Esophagus squamous epithelium (tissue), 4 donors: ENCODE results near the gene ATPAF2.

Source experiments
- CTCF ChIP-seq, 6 experiments: fragments of 450-650 bp in 4 of 6; fragments of 200-600 bp in 2 of 6; sonication (generic) in 2 of 6; IDR thresholded peaks; one replicate each; pipeline ENCODE4 v1.5.1; 2016 to 2019; ENCODE audit warnings: antibody characterized with exemption in 6 of 6, mild to moderate bottlenecking in 4 of 6, moderate library complexity in 4 of 6
- POLR2A ChIP-seq, 4 donors: fragments of 450-650 bp; IDR thresholded peaks; one replicate each; pipeline ENCODE4 v1.6.1; 2017; ENCODE audit warnings: antibody characterized with exemption in 4 of 4, mild to moderate bottlenecking in 4 of 4, moderate library complexity in 3 of 4

- TF ChIP-seq CTCF (IDR thresholded peaks at IDR 0.05) (no peak), POLR2A (IDR thresholded peaks at IDR 0.05) (no peak)
These were observed 51.1 kb downstream of the ATPAF2 start for GRCh38 chr17:17987901-17988300.
